GM12801 (cell line): ENCODE data around the gene CADM1.

Experiments used
- TF ChIP-seq, protein P1 (sequence below): IDR thresholded peaks from one replicate; pipeline ENCODE4 v1.5.1; 2011; ENCODE audit warnings: control low read depth; ENCODE audit not compliant: insufficient read length; ENCODE audit errors: extremely low read depth

Gene CADM1

DNA sequence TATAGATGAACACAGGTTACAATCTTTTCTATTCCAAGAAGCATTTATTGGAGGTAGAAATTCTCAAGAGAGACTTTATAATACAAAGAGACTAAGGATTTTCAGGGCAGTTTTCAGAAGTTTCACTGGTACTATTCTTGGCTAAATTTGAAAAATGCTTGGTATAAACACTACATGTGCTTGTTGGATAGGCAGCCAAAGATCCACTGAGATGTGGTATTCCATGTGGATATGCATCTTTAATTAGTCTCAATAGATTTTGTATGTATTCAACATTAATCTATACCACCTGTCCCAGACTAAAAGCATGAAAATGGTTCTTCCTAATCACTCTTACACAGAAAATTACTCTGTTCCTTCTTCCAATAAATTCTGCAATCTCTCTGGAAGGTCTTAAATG lies 232.6 kb downstream of the CADM1 start:
- TF ChIP-seq, protein P1, sequence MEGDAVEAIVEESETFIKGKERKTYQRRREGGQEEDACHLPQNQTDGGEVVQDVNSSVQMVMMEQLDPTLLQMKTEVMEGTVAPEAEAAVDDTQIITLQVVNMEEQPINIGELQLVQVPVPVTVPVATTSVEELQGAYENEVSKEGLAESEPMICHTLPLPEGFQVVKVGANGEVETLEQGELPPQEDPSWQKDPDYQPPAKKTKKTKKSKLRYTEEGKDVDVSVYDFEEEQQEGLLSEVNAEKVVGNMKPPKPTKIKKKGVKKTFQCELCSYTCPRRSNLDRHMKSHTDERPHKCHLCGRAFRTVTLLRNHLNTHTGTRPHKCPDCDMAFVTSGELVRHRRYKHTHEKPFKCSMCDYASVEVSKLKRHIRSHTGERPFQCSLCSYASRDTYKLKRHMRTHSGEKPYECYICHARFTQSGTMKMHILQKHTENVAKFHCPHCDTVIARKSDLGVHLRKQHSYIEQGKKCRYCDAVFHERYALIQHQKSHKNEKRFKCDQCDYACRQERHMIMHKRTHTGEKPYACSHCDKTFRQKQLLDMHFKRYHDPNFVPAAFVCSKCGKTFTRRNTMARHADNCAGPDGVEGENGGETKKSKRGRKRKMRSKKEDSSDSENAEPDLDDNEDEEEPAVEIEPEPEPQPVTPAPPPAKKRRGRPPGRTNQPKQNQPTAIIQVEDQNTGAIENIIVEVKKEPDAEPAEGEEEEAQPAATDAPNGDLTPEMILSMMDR: no peak

DNA sequence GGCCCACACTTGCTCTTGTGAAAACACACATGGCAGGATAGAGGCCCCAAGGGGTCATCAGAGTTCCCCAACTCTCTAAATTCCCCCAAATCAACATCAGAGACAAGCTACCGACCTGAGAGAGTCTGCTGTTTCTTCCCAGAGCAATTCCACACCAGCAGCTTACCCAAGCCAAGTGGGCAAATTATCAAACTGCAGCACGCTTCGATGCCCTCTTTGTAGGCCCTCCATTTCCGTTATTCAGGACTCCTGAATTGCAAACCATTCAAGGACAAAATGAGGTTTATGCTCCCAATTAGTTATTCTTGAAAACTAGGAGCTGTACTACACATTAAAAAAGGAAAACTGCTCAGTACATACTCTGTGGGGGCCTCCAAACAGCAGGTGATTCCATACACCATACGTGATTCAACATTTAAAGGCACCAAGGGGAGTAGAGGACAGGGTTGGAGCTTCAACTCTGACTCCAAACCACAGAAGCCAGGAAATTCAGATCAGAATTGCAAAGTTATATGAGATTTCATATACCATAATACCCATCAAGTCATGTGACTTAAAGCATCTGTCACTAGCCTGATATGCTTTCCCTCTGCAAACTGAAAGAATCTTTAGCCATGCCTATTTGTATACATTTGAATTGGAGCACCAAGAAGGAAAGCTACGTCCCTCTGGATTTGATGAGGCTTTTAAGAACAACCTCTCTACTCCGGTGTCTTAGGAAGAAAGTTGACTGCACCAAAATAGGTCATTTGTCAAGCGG lies 234.8 kb downstream of the CADM1 start:
- TF ChIP-seq, protein P1: no peak

DNA sequence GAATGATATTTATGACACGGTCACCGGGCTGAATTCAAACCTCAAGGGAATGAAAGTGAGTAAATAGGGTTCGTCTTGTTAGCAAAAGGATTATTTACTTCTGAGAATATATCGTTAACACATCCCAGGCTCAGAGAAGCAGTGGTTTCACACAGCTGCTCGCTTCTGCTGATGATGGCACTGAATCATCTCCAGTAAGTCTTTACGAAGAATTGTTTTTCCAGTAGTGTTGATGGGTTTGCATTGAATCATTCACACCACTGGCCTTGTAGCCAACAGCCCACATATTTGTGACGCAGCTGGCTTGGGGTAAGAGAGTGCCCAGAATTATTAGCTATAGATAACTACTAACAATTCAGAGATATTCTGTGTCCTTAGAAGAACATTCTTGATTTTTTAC lies 236.3 kb downstream of the CADM1 start:
- TF ChIP-seq, protein P1: no peak

DNA sequence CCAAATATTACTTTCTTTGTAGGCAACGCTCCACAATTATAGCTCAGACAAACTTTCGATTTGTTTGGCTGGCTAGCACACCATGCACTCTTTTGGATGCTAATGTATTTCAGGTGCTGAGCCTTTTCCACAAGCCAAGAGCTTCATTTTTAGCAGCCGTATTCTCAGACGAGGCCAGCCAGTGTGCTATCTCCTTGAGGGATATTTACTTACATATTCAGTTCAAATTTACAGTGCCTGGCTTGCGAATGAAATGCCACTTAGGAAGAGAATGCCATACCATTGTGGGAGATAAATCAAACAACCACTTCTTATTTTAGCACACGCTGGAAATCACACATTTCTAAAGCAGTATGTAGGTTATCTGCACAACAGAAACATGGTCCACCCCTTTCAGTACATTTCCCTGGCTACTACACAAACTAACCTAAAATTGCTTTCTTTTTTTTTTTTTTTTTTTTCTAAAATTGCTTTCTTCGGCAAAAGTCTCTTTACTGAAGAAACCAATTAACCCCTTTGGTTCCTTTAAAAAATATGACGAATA lies 236.9 kb downstream of the CADM1 start:
- TF ChIP-seq, protein P1: no peak

DNA sequence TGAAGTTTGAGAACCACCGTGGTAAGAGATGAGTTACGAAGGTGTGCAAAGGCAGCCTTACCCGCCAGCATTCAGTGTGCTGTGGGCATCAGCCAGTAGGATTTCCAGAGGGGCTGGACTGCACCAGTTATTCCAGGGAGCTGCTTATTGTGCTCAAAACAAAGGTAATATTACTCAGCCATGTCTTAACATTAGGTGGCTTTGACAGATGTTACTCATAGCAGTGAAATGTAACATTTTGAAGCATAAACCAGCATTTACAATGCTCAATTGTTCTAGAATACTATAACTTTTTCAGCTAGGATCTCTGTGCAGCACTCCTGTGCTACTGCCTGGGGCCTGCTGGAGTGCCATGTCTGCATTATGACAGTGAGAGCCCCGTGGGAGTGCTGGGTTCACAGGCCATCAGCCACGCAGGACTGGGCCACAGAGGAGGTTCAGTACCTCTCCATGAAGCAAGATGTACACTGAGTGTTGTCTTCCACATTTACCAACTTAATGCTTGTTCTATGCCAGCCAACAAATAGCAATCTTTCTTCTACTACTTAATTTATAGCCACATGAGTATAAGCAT lies 238.1 kb downstream of the CADM1 start:
- TF ChIP-seq, protein P1: no peak

DNA sequence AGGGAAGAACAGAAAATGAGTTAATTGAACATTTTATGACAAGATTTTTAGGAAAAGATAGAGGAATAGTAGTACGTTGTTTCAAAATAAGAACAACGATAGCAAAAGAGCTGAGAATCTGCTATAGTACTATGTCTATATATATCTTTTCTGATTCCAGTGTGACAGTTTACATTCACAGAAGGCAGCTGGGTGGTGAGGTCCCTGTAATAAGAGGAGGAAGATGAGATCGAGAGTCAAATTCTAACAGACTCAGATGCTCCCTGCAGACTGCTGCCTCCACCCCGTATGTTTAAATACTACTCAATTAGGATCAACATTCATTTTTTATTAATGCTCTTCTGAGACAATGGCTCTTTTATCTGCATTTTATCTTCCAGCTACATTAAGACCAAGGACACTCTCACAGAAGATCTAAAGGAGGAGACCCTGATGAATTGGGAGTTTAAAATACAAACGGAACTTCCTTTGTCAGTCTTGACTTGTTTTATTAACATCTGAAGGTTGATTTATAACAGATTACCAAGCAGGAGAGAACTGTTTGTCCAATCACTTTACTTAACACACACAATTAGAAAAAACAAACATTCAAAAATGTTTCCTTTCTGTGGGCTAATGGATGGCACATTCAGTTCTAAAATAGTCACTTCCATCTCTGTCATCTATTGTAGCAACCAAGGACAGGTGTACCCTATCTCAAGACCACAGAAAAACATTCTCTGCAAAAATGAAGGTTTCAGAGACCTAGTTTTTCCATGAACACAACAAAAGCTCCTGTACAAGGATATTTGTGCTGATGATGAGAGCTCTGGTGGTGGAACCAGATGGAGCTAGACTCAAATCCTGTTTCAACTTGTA lies 240.2 kb downstream of the CADM1 start:
- TF ChIP-seq, protein P1: no peak

DNA sequence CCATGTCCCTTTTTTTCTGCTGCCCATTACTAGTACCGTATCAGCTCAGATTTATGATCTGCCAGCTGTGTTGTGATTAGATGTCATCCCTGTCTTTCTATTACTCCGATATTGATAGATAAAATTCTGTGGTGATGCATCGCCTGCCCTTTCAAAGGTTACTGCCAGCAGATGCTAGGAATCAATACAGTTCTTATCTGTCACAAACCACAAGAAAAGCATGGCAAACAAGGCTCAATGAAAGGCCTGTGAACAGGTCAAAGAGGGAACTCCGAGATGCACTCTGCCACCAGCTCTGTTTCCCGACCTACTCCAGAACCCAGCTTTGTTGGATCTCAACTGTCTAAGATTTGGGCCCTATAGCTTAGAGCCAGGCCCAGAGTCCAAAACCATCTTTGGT lies 246.0 kb downstream of the CADM1 start:
- TF ChIP-seq, protein P1: no peak
